CD4-positive, alpha-beta T cell treated with Interleukin-15 for 4 hours (primary cell): ENCODE data around the gene SLC6A15.

Experiments
- DNase-seq: peaks from one replicate; pipeline ENCODE4 v3.0.0-alpha.2; 2020; ENCODE audit warnings: low spot score

The SLC6A15 gene

DNA sequence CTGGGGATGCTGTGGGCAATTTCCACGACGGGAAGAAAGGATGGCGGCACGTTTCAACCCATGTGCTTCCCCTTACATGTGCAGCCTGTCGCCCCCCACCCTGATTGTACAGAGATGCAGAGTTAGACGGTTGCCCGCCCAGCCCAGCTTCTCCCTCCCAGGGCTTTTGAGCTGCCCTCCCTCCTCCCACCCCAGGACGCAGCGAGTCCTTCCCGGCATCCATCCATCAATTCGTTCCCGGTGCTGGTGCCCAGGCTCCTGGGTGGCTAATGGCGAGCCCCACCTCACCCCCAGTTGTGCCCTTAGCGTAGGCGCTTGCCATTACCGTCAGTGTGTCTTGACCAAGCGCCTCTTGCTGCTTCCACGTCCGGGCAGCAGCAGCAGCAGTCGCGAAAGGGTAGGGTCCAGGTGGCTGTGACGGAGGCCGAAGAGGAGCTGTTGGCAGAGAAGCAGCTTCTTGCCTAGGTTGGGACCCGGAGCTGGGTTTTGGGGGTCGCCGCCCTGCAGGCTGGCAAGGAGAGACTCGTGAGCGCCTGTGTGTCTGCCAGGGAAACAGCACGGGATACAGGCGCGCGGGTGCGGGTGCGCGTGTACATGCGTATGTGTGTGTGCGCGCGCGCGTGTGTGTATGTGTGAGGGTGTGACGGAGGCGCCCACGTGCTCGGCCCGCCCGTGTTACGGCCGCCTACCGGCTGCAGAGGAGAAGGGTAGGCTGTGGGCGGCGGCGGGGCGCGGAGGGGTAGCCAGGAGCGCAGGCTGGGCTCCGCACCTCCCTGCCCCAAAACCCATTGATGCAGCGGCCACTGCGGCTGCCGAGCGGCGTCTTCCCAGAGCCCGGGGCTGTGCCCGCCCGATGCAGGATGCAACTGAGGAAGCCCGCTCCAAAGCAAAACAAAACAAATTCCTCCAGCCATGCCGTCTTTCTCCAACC is at the start of gene SLC6A15:
TSS of gene SLC6A15 (minus strand) at position 602 of the 931 bp plus-strand sequence. CDS start 20,679 bp downstream, outside the sequence.
- DNase-seq = no peak

DNA sequence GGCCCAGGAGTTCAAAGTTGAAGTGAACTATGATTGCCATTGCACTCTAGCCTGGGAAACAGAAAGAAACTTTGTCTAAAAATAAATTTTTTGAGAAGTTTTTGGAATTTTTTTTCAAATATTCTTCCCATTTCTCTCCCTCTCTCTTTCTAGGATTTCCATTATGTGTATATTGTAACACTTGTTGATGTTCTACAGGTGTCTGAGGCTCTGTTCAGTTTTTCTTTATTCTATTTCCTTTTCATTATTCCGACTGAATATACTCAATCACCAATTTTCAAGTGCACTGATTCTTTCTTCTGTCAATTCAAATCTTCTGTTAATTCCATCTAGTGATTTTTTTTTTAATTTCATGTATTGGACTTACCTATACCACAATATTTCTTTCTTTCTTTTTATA is 48.3 kb upstream of the SLC6A15 start:
- DNase-seq = no peak

DNA sequence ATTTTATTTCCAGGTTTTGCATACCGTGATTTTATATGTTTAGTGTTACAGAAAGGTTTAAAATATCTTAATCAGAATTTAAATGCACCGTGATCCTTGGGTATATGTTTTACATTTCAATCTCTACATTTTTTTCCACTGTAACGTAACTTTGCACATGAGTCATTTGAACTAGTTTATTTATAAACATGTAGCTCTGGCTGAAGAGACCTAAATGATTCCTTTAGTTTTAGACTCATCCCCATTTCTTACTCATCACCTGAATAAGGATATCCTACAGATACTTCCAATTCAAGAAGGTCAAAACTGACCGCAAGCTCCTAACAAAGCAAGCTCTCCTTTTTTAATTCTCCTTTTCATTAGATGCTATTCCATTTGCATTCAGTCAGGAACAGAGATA is 42.7 kb upstream of the SLC6A15 start:
- no peak for DNase-seq

DNA sequence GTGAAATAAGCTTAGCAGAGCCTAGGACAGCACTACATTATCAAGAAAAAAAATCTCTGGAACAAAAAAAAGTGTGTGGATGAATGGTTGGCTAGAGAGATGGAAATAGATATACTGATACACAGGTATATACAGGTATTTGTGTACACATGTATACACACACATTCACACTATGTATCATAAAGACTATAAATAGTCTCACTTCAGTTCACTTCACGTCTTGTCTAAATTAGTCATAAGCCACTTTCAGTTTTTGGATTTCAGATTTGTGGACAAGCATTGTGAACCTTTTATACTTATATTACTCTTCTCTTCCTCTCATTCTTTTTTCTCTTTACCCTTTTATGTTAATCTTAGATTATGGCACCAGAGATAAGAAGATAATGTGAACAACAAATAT is 41.8 kb upstream of the SLC6A15 start:
- DNase-seq = no peak

DNA sequence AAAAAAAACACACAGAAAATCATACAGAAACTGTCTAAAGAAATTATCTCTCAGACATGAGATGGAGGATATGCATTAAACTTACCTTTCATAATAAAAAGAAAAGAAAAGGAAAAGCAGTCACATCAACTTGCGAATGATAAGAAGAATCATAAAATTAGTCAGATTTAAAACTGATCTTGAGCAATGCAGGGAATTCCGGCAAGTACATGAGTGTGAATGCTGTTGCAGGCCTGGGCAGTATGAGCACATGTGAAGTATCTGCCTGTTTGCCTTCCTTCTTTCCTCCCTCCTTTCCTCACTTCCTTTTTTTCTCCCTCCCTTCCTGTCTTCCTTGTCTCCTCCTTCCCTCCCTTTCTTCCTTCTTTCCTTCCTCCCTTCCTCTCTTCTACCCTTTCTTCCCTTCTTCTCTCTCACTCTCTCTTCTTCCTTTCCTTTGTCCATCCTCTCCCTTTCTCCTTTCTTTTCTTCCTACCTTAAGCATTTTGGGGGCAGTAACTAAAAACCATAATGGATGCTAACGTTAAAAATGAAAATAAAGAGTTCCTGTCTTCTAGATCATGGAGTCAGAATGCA is 38.5 kb upstream of the SLC6A15 start:
- DNase-seq = no peak

DNA sequence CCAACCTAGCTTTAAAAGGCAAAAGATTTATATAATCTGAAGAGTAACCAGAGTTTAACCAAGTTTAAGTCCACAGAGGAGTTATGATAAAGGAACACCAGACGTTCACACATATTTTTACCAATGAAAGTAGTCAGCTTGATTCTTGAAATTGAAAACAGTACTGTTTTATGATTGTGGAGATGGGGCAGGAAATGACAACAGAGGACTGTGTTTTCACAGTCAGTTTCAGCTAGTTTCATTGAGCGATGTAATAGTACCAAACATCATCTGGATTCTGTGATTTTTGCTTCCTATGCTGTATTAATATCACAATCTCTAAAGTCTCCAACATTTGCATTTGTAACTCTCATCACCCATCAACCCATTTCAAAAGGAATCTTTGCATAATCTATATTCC is 34.2 kb upstream of the SLC6A15 start:
- no peak for DNase-seq

DNA sequence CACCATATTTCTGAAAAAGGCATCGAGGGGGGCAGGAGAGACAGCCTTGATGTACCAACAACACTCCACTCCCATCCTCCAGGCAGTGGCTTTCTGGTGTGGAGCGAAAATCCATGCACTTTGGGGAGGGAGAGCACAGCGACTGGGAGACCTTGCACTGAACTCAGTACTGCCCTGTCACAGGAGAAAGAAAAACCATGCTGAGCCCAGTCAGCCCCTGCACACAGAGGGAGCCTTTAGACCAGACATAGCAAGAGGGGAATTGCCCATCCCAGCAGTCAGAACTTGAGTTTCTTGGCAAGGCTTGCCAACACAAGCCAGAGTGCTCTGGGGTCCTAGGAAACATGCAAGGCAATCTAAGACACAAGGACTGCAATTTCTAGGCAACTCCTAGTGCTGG is 24.8 kb upstream of the SLC6A15 start:
- no peak for DNase-seq

DNA sequence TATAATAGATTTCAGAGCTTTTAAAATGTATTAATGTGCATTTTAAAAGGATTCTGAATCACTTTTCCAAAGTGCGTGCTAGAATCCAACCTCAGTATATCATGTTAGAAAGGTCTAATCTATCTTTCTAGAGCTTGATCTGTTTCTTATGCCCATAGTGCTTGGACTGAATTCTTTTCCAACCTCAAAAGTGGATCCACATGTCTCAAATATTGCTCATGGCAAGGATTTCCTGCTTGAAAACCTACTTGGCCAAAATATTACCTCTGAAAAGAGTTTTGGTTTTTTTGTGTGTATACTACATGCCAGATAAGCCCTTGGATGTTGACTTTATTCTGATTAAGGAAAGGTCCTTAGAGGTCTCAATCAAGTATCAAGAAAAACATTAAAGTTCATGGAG is 16.9 kb upstream of the SLC6A15 start:
- no peak for DNase-seq

DNA sequence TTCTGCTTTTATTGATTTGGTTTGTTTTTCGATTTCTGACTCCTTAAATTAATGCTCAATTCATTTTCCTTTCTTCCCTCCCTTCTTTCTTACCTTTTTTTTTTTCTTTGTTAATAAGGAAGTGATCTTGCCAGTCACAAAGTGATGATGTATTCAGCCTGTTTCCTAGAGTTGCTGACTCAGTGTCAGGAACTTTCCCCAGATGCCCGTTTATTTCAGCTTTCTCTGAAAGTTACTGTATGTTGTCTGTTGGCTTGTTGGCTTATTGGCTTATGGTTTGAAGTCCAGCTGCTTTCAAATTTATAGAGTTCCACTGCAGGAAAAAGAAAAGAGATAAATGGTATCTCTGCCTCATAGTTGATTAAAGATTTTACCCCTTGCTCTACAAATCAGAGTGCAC is 12.4 kb upstream of the SLC6A15 start:
- no peak for DNase-seq

DNA sequence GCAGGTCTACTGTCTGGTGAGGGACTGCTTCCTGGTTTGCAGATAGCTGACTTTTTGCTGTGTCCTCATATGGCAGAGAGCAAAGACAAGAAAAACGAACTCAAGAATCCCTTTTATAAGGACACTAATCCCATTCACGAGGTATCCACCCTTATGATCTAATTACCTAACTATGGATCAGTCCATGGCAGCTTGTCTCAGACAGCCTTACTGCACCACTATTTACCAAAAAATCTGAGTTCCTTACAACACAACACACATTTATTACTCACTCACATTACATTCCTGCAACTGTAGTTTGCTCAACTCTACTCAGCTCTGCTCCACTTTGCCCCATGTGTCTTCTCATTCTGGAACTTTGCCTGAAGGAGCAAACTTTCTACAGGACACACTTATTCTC is 10.1 kb upstream of the SLC6A15 start:
- DNase-seq = no peak

DNA sequence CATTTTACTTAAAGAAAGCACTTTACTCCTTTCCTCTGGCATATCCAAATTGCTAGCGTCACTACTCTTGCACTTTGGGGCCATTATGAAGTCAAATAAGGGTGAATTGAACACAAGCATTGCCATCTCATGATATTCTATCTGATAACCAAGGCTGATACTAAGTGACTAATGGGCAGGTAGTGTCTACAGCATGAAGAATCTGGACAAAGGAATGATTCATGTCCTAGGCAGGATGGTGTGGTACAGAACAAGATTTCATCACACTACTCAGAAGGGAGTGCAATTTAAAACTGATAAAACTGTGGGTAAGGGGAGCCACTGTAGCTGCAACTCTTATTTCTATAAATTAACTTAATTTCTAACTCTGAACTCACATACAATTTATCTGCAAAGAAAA is 7.7 kb upstream of the SLC6A15 start:
- DNase-seq = no peak

DNA sequence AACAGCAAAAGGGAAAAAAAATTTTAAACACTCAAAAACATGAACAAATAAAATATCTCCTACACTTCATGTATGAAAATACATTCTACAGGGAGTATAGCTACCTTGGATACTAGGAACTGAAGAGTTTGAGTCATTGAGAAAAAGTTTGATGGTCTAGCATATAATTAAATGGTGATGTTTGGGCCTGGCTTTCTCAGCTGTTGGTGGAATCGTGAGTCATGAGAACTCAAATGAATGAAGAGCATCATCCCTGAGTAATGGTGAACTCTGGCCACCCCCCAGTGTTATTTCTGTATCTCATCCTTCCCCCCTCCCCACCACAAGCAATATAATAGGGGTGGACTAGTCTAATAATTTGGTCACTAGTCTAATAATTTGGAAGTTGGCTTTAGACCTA is 6.7 kb upstream of the SLC6A15 start:
- no peak for DNase-seq

DNA sequence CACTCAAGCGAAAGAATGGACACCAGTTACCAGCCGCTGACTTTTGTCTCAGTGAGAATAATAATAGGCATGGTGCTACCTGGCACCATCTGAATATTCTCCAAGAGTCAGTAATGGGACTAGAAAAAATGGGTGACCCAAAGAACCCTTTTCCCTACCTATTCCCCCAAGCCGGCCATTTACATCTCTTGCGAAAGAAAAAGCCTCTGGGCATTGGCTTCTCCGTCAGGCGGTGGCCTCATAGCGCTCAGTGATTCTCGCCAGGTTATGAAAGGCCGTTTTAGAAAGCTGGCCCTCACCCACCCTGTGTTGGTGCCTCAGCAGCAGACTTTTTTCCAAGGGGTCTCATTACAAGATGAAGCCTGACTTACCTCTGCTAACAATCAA is 523 bp upstream of the SLC6A15 start:
- DNase-seq = no peak

DNA sequence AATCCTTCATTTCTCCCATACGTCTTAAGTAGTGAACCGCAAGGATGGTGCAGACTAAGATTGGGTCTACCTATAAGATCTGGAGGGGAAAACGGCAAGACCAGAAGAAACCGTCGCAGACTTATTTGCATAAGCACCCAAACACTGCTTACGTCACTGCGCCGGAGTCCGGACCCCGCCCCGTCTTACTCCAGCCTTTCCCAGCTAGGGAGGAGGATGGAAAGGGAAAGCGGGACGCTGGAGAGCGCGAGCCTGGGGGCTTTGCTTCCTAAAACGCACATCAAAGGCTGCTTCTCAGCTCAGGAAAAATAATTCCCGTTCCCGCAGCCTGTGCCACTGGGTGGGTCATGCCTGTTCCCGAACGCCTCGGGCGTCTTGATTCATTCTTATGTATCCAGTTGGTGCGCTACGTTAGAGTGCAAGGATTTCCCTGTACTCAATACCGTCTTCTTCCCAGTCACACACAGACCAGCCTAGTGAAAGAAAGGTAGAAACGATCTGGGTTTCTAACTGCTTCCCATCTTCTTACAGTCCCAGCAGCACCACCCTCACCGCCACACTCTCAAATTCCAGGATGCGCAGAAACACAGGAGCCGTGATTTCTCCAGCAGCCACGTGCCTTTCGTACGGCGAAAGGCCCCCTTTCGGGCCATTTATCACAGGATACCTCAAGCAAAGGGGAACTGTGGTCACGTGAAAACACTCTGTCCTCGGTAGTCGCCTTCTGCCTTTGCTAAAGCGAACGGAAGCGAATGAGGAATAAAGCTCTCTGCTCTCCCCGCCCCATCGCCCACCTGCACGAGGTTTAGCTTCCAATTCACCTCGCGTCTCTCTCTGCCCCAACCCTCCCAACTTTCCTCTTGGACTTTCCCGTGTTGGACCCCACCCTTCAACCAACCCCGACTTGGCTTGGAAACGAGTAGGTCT is 1.1 kb downstream of the SLC6A15 start:
- no peak for DNase-seq

DNA sequence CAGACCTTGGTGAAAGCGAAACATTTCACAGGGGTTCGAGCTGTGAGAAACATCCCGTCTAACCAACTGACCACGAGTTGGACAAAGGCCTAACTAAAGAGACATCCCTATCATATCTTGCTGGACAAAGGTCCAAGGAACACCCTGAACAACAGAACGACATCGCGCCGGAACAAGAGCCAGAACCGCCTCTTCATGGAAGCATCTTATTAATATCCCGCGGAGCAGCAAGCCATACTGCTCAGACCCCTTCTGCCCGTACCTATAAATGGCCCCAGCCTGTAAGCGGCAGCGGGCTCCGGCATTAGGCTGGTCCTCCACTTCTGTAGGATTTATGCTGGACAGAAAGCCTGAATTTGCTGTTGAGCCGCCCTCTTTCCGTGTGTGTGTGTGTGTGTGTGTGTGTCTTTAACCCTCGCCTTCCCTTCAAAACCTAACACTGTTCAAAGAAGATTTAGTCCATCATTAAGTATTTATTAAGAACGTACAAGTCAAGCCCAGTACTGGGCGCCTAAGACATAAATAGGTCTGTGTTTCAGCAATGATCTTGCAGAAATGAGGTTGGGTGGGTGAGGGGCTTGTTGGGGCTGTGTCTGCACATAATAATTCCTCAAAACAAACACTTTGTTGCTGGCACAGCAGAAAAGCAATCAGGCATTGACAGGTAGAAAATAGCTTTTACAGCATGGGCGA is 1.9 kb downstream of the SLC6A15 start:
- DNase-seq = no peak

DNA sequence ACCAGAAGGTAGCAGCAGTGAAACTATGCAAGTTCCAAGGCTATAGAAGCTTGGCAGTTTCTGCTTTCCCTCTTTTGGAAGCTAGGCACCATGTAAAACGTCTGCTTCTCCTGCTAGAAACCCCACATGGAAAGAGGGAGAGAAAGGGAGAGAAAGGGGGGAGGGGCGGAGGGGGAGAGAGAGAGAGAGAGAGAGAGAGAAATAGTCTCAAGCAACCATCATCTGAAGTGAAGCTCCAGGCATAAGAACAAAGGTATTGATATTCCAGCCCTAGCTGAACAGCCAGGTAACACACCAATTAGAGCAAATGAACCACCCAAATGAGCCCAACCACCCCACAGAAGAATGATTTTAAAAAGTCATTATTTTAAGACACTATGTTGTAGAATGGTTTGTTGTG is 8.5 kb downstream of the SLC6A15 start:
- no peak for DNase-seq

DNA sequence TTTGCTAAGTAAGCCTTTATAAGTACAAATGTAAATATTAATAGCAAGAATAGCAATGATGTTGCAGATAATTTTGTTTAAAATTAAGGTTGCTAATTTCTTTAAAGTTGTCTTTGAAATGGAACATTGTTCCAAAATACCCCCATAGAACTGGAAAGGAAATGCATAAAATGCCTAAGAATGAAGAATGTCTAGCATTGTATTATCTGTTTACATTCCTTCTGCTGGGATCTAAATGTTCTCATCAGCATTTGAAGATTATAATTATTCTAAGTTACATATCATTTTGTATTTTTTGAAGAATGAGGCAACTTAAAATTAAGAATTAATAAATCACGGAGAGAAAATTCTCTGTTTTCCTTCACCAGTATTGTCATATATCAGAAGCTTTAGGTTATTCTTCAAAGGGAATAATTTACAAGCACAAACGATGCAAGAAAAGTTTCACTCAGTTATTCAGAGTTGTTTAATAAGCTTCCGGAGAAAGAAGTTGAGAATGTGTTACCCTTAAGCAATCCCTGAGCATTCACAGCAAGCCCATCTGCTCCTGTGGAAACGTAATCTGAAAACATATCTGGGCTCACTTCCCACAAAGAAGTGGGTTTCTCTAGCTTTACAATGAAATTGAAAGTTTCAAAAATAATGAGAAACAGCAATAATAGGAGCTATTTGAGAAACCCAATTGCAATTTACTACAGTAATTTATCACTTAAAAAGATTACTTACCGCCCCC is 21.3 kb downstream of the SLC6A15 start:
- no peak for DNase-seq

DNA sequence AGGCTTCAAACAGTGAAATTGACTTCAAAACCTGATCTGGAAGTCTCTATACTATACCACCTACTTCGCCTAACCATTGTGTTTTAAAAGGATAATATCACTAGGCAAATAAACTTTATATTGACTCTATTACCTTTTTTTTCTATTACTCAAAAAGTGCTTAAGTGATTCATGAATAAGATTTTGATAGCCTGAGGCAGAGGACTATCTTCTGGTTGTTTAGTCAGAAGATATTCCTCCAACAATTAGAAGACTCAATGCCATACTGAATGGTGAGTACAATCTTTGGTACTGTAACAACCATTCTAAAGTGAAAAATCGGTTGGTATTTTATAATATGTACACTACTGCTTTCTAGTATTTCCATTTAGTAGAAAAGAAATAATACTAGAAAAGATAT is 22.8 kb downstream of the SLC6A15 start:
- DNase-seq = no peak

DNA sequence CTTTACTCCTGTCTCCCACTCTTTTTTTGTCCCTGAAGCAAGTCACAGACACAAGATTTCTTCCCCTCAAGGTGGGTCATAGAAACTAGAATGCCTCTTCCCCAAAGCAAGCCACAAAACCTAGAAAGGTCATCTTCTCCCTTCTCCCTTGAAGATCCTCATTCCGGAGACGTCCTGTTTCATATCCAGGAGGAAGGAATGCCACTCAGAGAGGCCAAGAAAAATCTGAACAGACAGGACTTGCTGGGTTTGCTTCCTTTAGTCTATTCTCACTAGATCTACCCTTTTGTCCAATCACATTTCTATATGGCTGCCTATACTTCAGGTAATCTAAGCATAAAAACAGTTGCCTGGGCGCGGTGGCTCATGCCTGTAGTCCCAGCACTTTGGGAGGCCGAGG is 23.7 kb downstream of the SLC6A15 start:
- no peak for DNase-seq

DNA sequence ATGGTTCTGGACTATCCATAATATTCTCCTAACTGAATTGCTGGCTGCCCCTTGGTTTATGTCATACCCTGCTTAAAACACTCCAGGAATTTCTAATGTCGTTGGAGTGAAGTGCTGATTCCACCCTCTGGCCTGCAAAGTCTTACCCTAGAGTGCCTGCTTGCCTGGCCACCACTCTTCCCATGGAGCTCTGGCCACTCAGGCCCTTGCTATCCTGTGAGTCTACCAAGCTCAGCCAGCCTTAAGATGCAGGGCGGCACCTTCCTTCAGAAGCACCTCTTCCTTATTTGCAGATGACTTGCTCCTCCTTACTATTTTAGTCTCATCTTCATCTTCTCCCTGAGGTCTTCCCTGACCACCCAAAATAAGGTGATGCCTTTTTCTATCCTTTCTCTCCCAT is 35.3 kb downstream of the SLC6A15 start:
- DNase-seq = no peak

DNA sequence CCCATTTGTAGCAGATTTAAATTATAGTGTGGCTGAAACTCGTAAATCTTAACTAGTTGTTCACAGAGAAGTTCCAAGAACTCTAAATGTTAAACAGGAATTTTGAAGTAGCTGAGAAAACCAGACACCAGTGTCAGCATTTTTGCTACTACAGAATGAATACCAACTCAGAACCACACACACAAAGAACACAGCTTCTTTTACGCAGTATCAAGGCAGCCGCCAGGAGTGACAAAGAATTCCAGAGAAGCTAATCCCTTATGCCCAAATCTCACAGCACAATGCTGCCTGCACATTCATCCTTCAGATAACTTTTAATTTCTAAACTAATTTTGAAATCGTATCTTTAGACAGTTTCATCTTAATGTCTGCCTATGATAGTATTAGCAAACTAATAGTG is 37.4 kb downstream of the SLC6A15 start:
- no peak for DNase-seq

DNA sequence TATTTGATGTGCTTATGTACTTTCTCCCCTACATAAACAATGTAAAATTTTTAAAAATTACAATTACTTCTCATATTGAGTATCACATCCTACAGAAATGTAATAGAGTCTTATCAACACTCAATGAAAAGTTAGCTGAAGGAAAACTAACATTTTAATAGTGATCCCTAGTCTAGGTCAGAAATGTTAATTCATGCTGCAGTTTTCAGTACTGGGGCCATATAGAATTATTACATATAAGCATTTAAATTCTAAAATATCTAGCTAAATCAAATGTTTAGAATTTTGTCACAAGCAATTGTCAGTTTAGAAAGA is 37.8 kb downstream of the SLC6A15 start:
- no peak for DNase-seq
